GM12864 (cell line): ENCODE data around the gene MCU.
"Not testable (repeated sequence)": the region's sequence is repeated elsewhere in the genome, so short reads cannot be mapped to it uniquely, and the experiment has no call there.

Experiments
- DNase-seq: peaks from one replicate; pipeline ENCODE4 v3.0.0-alpha.2; 2011; ENCODE audit warnings: low read depth
- H3K4me3 ChIP-seq: 2 replicates; pipeline ENCODE4 v1.5.1; 2011; ENCODE audit warnings: mild to moderate bottlenecking, low read depth, low read length, control low read depth
- CTCF ChIP-seq: IDR thresholded peaks from 2 replicates; pipeline ENCODE4 v1.5.1; 2011; ENCODE audit warnings: low read depth, mild to moderate bottlenecking, moderate library complexity, low read length, control low read depth, inconsistent platforms; ENCODE audit errors: missing control alignments

MCU gene

GRCh38 chr10:72736828-72737220 lies 44.9 kb downstream of the MCU start:
- H3K4me3 ChIP-seq, result no peak overlapping the region
- TF ChIP-seq CTCF, result no peak

GRCh38 chr10:72737357-72737756 lies 45.4 kb downstream of the MCU start:
- not testable (repeated sequence) for DNase-seq

More at GRCh38 chr10:72736828-72737220, 44.9 kb downstream of the MCU start:
- no peak for DNase-seq

GRCh38 chr10:72738486-72738885 lies 46.5 kb downstream of the MCU start:
- no peak for DNase-seq
- no peak overlapping the region for H3K4me3 ChIP-seq
- TF ChIP-seq CTCF, result no peak

More at GRCh38 chr10:72737357-72737756, 45.4 kb downstream of the MCU start:
- not testable (repeated sequence) for H3K4me3 ChIP-seq

GRCh38 chr10:72740528-72740927 lies 48.6 kb downstream of the MCU start:
- TF ChIP-seq CTCF, result no peak
- no peak for DNase-seq
- no peak overlapping the region for H3K4me3 ChIP-seq

- H3K4me3 ChIP-seq, result no peak overlapping the region
- DNase-seq, result no peak
- TF ChIP-seq CTCF, result no peak
Measured at GRCh38 chr10:72742092-72742491, 50.1 kb downstream of the MCU start.

DNA sequence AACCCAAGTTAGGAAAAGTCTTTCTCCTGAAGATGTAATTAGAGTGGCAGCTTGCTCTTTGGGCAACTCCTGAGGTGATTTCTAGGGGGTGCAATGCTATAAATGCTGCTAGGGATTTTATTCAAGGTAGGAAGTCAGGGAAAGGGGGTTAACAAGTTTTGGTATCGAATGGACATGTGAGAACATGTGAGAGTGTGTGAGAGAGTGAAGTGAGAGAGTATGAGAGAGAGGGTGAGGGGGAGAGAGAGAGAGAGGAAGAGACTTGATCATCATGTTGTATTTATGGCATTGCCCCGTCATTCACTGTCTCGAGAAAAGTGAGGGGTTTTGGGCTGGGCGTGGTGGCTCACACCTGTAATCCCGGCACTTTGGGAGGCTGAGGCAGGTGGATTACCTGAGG lies 50.9 kb downstream of the MCU start:
- DNase-seq, result no peak
- TF ChIP-seq CTCF, result no peak
- no peak overlapping the region for H3K4me3 ChIP-seq

DNA sequence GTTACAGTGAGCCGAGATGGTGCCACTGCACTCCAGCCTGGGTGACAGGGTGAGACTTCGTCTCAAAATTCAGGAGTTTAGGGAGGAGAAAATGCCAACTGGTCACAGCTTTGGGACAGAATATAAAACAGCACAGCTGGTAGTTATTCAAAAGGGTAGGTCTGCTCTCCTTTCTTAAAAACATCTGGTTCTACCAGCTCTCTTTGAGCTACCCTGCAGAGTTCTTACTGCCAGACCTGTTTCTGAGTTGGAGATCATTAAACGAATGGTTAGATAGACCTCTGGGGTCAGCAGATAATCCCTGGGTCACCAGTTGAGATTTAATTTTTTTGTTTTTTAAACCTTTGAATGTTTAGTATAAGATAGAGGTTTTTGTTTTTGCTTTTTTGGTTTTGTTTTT lies 52.6 kb downstream of the MCU start:
- TF ChIP-seq CTCF, result no peak
- no peak for DNase-seq

More for the DNA sequence above, 52.6 kb downstream of the MCU start:
- no peak overlapping the region for H3K4me3 ChIP-seq
